ENCODE measurements around the gene MIA2. TPM values are rescaled to one million over a fixed set of nuclear protein-coding genes. Genes with fewer than 3 reads are reported as not detected.

Gene MIA2
- total RNA-seq, 2 donors from 2014 or later = 14.2 to 34.2 TPM

- H3K4me1 ChIP-seq = peaks cover 0 to 20% of the 10 kb centered on the region in 2 donors
- H3K36me3 ChIP-seq = no peaks in the 10 kb centered on the region
- TF ChIP-seq CTCF (IDR thresholded peaks at IDR 0.05) = no peak
- H3K9me3 ChIP-seq = peaks cover 0 to 17% of the 10 kb centered on the region in 2 donors
- DNase-seq (ENCODE audit: low spot score) = no peak
- no peaks in the 10 kb centered on the region for H3K27me3 ChIP-seq
- no peak overlapping the region for H3K4me3 ChIP-seq
- no peak overlapping the region for H3K27ac ChIP-seq
Measured at GRCh38 chr14:39419272-39419671, 185.6 kb downstream of the MIA2 start.

- H3K36me3 ChIP-seq = no peaks in the 10 kb centered on the region
- peaks cover 0 to 34% of the 10 kb centered on the region in 2 donors for H3K4me1 ChIP-seq
Measured at GRCh38 chr14:39422243-39422642, 188.5 kb downstream of the MIA2 start.

GRCh38 chr14:39423793-39424192, 190.1 kb downstream of the MIA2 start:
- H3K9me3 ChIP-seq = no peaks in the 10 kb centered on the region
- H3K36me3 ChIP-seq = no peaks in the 10 kb centered on the region
- no peaks in the 10 kb centered on the region for H3K27me3 ChIP-seq
- H3K4me1 ChIP-seq = peaks cover 0 to 41% of the 10 kb centered on the region in 2 donors
- DNase-seq (ENCODE audit: low spot score) = no peak
- no peak for TF ChIP-seq CTCF (IDR thresholded peaks at IDR 0.05)
- H3K27ac ChIP-seq = no peak overlapping the region
- H3K4me3 ChIP-seq = no peak overlapping the region

More at GRCh38 chr14:39422243-39422642, 188.5 kb downstream of the MIA2 start:
- Histone ChIP-seq H3K4me3 (no peak overlapping the region), H3K27me3 (no peaks in the 10 kb centered on the region), H3K27ac (no peak overlapping the region), H3K9me3 (no peaks in the 10 kb centered on the region)
- no peak for TF ChIP-seq CTCF (IDR thresholded peaks at IDR 0.05)
- DNase-seq (ENCODE audit: low spot score) = no peak

GRCh38 chr14:39425947-39426346, 192.2 kb downstream of the MIA2 start:
- no peak for TF ChIP-seq CTCF (IDR thresholded peaks at IDR 0.05)
- no peak for DNase-seq (ENCODE audit: low spot score)
- H3K27me3 ChIP-seq = no peaks in the 10 kb centered on the region
- H3K27ac ChIP-seq = no peak overlapping the region
- no peak overlapping the region for H3K4me3 ChIP-seq
- peaks cover 0 to 61% of the 10 kb centered on the region in 2 donors for H3K4me1 ChIP-seq
- H3K36me3 ChIP-seq = no peaks in the 10 kb centered on the region
- no peaks in the 10 kb centered on the region for H3K9me3 ChIP-seq

- no peaks in the 10 kb centered on the region for H3K9me3 ChIP-seq
- no peak overlapping the region for H3K27ac ChIP-seq
- no peak overlapping the region for H3K4me3 ChIP-seq
- TF ChIP-seq CTCF (IDR thresholded peaks at IDR 0.05) = peak in 1 of 2 donors; percentile 44
- peaks cover 0 to 62% of the 10 kb centered on the region in 2 donors for H3K4me1 ChIP-seq
- DNase-seq (ENCODE audit: low spot score) = no peak
- H3K36me3 ChIP-seq = no peaks in the 10 kb centered on the region
- H3K27me3 ChIP-seq = no peaks in the 10 kb centered on the region
Measured at GRCh38 chr14:39426605-39427004, 192.9 kb downstream of the MIA2 start.

- H3K27me3 ChIP-seq = no peaks in the 10 kb centered on the region
- no peaks in the 10 kb centered on the region for H3K36me3 ChIP-seq
- no peak overlapping the region for H3K27ac ChIP-seq
- no peaks in the 10 kb centered on the region for H3K9me3 ChIP-seq
- DNase-seq (ENCODE audit: low spot score) = no peak
- H3K4me3 ChIP-seq = no peak overlapping the region
- peaks cover 0 to 52% of the 10 kb centered on the region in 2 donors for H3K4me1 ChIP-seq
- TF ChIP-seq CTCF (IDR thresholded peaks at IDR 0.05) = no peak
Measured at GRCh38 chr14:39428118-39428517, 194.4 kb downstream of the MIA2 start.

Measured in right atrium auricular region (tissue), 2 donors.